A549 (cell line): Measurements from ENCODE around the gene YES1.

Source experiments
- CHD2 ChIP-seq: fragments of 150-350 bp; IDR thresholded peaks from 2 replicates; pipeline ENCODE4 v1.6.1; 2014; ENCODE audit warnings: low read length; ENCODE audit not compliant: partially characterized antibody
- EHF ChIP-seq: fragments of 250-450 bp; sonication (Bioruptor Pico); IDR thresholded peaks from 2 replicates; pipeline ENCODE4 v1.5.0; 2020; ENCODE audit warnings: mild to moderate bottlenecking
- ESRRA ChIP-seq: fragments of 150-350 bp; IDR thresholded peaks from 2 replicates; pipeline ENCODE4 v1.6.1; 2014; ENCODE audit warnings: mild to moderate bottlenecking, low read length, borderline replicate concordance
- POLR2A ChIP-seq: IDR thresholded peaks from 2 replicates; pipeline ENCODE4 v1.6.1; 2012; ENCODE audit warnings: mild to moderate bottlenecking, low read length
- POLR2AphosphoS2 ChIP-seq: conservative IDR thresholded peaks from 2 replicates; pipeline ENCODE4 v1.6.1; 2012; ENCODE audit warnings: low read length, improper control_type of control experiment, inconsistent platforms
- TF ChIP-seq, protein P1 (sequence below): fragments of >200 bp; sonication (Bioruptor Twin); formaldehyde crosslinking; IDR thresholded peaks from 3 replicates; pipeline ENCODE4 v1.5.1; 2016
- TF ChIP-seq, protein P2 (sequence below): fragments of 200-600 bp; sonication (generic); IDR thresholded peaks from 2 replicates; pipeline ENCODE4 v1.6.1; 2016; ENCODE audit warnings: antibody characterized with exemption, mild to moderate bottlenecking, moderate library complexity

DNA sequence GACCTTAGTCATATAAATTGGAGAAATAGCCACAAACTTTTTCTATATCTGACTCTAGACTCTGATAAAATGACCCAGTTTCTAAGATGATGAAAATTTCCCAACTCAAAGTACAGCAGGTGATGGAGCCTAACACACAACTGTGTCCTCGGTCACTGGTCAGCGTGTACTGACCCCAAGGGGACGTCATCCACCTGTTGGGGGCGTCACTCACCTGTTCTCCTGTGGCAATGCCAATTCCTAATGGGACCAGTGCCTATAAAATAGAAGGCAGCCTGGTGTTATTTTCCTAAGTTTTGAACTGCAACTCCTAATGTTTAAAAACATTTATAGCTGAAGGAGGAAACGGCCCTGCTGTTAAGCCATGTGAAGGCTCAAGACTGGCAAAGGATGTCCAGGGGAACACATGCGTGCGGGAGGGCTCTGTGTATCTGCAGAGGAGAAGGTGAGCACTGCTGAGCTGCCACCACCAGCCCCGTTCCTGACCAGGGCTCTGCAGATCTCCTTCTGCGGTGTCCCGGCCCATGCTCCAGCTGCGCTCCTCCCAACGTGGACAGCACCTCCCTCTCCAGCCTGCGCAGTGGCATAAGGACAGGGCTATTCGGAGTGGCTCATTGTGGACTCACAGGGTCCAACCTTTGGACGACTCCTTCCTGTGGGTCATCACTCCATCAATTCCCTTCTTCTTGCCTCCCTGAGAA is 133.4 kb downstream of the YES1 start:
- TF ChIP-seq EHF (CRISPR knock-in tag) (no peak), ESRRA (no peak), CHD2 (no peak), POLR2A (no peak), POLR2AphosphoS2 (no peak)
- TF ChIP-seq, protein P1, sequence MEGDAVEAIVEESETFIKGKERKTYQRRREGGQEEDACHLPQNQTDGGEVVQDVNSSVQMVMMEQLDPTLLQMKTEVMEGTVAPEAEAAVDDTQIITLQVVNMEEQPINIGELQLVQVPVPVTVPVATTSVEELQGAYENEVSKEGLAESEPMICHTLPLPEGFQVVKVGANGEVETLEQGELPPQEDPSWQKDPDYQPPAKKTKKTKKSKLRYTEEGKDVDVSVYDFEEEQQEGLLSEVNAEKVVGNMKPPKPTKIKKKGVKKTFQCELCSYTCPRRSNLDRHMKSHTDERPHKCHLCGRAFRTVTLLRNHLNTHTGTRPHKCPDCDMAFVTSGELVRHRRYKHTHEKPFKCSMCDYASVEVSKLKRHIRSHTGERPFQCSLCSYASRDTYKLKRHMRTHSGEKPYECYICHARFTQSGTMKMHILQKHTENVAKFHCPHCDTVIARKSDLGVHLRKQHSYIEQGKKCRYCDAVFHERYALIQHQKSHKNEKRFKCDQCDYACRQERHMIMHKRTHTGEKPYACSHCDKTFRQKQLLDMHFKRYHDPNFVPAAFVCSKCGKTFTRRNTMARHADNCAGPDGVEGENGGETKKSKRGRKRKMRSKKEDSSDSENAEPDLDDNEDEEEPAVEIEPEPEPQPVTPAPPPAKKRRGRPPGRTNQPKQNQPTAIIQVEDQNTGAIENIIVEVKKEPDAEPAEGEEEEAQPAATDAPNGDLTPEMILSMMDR = no peak
- TF ChIP-seq, protein P2, sequence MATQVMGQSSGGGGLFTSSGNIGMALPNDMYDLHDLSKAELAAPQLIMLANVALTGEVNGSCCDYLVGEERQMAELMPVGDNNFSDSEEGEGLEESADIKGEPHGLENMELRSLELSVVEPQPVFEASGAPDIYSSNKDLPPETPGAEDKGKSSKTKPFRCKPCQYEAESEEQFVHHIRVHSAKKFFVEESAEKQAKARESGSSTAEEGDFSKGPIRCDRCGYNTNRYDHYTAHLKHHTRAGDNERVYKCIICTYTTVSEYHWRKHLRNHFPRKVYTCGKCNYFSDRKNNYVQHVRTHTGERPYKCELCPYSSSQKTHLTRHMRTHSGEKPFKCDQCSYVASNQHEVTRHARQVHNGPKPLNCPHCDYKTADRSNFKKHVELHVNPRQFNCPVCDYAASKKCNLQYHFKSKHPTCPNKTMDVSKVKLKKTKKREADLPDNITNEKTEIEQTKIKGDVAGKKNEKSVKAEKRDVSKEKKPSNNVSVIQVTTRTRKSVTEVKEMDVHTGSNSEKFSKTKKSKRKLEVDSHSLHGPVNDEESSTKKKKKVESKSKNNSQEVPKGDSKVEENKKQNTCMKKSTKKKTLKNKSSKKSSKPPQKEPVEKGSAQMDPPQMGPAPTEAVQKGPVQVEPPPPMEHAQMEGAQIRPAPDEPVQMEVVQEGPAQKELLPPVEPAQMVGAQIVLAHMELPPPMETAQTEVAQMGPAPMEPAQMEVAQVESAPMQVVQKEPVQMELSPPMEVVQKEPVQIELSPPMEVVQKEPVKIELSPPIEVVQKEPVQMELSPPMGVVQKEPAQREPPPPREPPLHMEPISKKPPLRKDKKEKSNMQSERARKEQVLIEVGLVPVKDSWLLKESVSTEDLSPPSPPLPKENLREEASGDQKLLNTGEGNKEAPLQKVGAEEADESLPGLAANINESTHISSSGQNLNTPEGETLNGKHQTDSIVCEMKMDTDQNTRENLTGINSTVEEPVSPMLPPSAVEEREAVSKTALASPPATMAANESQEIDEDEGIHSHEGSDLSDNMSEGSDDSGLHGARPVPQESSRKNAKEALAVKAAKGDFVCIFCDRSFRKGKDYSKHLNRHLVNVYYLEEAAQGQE = no peak
